ENCODE results near the gene PSMB9. TPM values are rescaled to one million over a fixed set of nuclear protein-coding genes. Genes with fewer than 3 reads are reported as not detected.
"Not testable (repeated sequence)": the region's sequence is repeated elsewhere in the genome, so short reads cannot be mapped to it uniquely, and the experiment has no call there.

The PSMB9 gene
- total and polyA plus RNA-seq, 2 donors (not counting 1 experiment from before 2014, with no cell fraction given): 181 to 242 TPM

GRCh38 chr6:32868257-32868788 lies 14.3 kb downstream of the PSMB9 start:
- TF ChIP-seq EZH2 (IDR thresholded peaks at IDR 0.05; ENCODE audit: borderline replicate concordance, insufficient read depth, low read depth, low read length, poor library complexity, severe bottlenecking): no peak
- peak; percentile 94 for TF ChIP-seq CTCF (IDR thresholded peaks at IDR 0.05)
- ChIA-PET CTCF (interaction anchor here (0.5 to 9.6 kb wide), 71 partner anchors 10 to 774 kb away, joined by 3 to 249 read pairs (median 5); partner anchors contain the start of genes BRD2, HLA-DMA, HLA-DMB and HLA-DOB), POLR2A (interaction anchor here (0.6 to 2.8 kb wide), 11 partner anchors 10 to 176 kb away, joined by 3 to 37 read pairs (median 5); partner anchors contain the start of genes PSMB8, PSMB9, TAP1 and TAP2)
- H3K27ac ChIP-seq (ENCODE audit: low read length in 2 of 2): no peak overlapping the region
- ATAC-seq (ENCODE audit: low read depth) (peak; percentile 64), DNase-seq (peak; percentile 91)
- Mint-ChIP-seq H3K4me1 (peaks cover 30% of the 10 kb centered on the region), H3K4me3 (no peak overlapping the region), H3K27ac (no peak overlapping the region), H3K9me3 (ENCODE audit: insufficient read depth) (no peaks in the 10 kb centered on the region), H3K27me3 (no peaks in the 10 kb centered on the region)
- 0% methylated on average over 1 of the region's 5 CpGs for WGBS (ENCODE audit: insufficient coverage)
- H3K27me3 ChIP-seq (replicated peaks in 1 of 4; ENCODE audit: control extremely low read depth in 1 of 4, control insufficient read depth in 3 of 4, insufficient read depth in 4 of 4, low read length in 3 of 4): no peaks in the 10 kb centered on the region
- H3K4me3 ChIP-seq (ENCODE audit: control extremely low read depth in 1 of 5, extremely low read depth in 1 of 5, insufficient read depth in 1 of 5, low read depth in 2 of 5, low read length in 4 of 5): no peak overlapping the region
- no peaks in the 10 kb centered on the region for H4K20me1 ChIP-seq (ENCODE audit: control insufficient read depth, insufficient read depth, low read length, poor library complexity, severe bottlenecking)
- peaks cover 27 to 28% of the 10 kb centered on the region in 2 donors for H3K4me1 ChIP-seq (ENCODE audit: control insufficient read depth in 2 of 2, insufficient read depth in 2 of 2, low read length in 2 of 2)
- H3K79me2 ChIP-seq (ENCODE audit: control insufficient read depth, insufficient read depth, low read length): no peaks in the 10 kb centered on the region
- H3K4me2 ChIP-seq (replicated peaks; ENCODE audit: low read depth, low read length, poor library complexity, severe bottlenecking): peak overlapping the region; percentile 63
- no peak overlapping the region for H3K9ac ChIP-seq (ENCODE audit: low read length)
- peaks cover 0 to 2% of the 10 kb centered on the region in 2 experiments for H3K36me3 ChIP-seq (replicated peaks in 1 of 2; ENCODE audit: control extremely low read depth in 1 of 2, control insufficient read depth in 1 of 2, extremely low read depth in 1 of 2, insufficient read depth in 2 of 2, low read length in 1 of 2)
- intact Hi-C loops (cut with micrococcal nuclease): loop anchor here (1.0 to 5.0 kb wide), 7 partner anchors 14 to 453 kb away; partner anchors contain the start of genes HLA-DOB, PSMB9 and TAP2
- H3K9me3 ChIP-seq (ENCODE audit: control extremely low read depth in 1 of 3, control insufficient read depth in 2 of 3, insufficient read depth in 1 of 3, low read length in 2 of 3): peaks cover 0 to 4% (median 0%) of the 10 kb centered on the region in 3 donors
- no peak overlapping the region for H2AFZ ChIP-seq (ENCODE audit: insufficient read depth, low read depth, low read length, poor library complexity, severe bottlenecking)

GRCh38 chr6:32873947-32874346 lies 20.0 kb downstream of the PSMB9 start:
- H3K9ac ChIP-seq (ENCODE audit: low read length); H4K20me1 ChIP-seq (ENCODE audit: control insufficient read depth, insufficient read depth, low read length, poor library complexity, severe bottlenecking); H3K4me1 ChIP-seq (ENCODE audit: control insufficient read depth in 2 of 2, insufficient read depth in 2 of 2, low read length in 2 of 2); H3K4me2 ChIP-seq (replicated peaks; ENCODE audit: low read depth, low read length, poor library complexity, severe bottlenecking); H3K9me3 ChIP-seq (ENCODE audit: control extremely low read depth in 1 of 3, control insufficient read depth in 2 of 3, insufficient read depth in 1 of 3, low read length in 2 of 3); H3K79me2 ChIP-seq (ENCODE audit: control insufficient read depth, insufficient read depth, low read length); H3K36me3 ChIP-seq (replicated peaks in 1 of 2; ENCODE audit: control extremely low read depth in 1 of 2, control insufficient read depth in 1 of 2, extremely low read depth in 1 of 2, insufficient read depth in 2 of 2, low read length in 1 of 2); ATAC-seq (ENCODE audit: low read depth); H3K27ac ChIP-seq (ENCODE audit: low read length in 2 of 2); intact Hi-C loops (cut with micrococcal nuclease); H2AFZ ChIP-seq (ENCODE audit: insufficient read depth, low read depth, low read length, poor library complexity, severe bottlenecking); H3K4me1 Mint-ChIP-seq; H3K4me3 ChIP-seq (ENCODE audit: control extremely low read depth in 1 of 5, extremely low read depth in 1 of 5, insufficient read depth in 1 of 5, low read depth in 2 of 5, low read length in 4 of 5); DNase-seq; H3K27ac Mint-ChIP-seq; H3K27me3 ChIP-seq (replicated peaks in 1 of 4; ENCODE audit: control extremely low read depth in 1 of 4, control insufficient read depth in 3 of 4, insufficient read depth in 4 of 4, low read length in 3 of 4); H3K9me3 Mint-ChIP-seq (ENCODE audit: insufficient read depth); H3K4me3 Mint-ChIP-seq; H3K27me3 Mint-ChIP-seq: not testable (repeated sequence)
- whole genome bisulfite sequencing (ENCODE audit: insufficient coverage): no CpG with 5 or more reads among the region's 1 CpG
- CTCF ChIA-PET: interaction anchor here (0.7 to 9.6 kb wide), 4 partner anchors 36 to 460 kb away, joined by 3 to 103 read pairs (median 5); partner anchors contain the start of gene TAP2
- POLR2A ChIA-PET: interaction anchor here (1.5 kb wide), 1 partner anchor 36 kb away, joined by 4 read pairs; the partner anchor contains the start of gene TAP2
